NK-92 (cell line): ENCODE results near the gene COL20A1.
"Not testable (repeated sequence)": the region's sequence is repeated elsewhere in the genome, so short reads cannot be mapped to it uniquely, and the experiment has no call there.

Experiments
- DNase-seq: peaks from one replicate; lab custom pipeline; 2025; ENCODE audit not compliant: unreplicated experiment; lab: John Stamatoyannopoulos, UW

COL20A1 gene

DNA sequence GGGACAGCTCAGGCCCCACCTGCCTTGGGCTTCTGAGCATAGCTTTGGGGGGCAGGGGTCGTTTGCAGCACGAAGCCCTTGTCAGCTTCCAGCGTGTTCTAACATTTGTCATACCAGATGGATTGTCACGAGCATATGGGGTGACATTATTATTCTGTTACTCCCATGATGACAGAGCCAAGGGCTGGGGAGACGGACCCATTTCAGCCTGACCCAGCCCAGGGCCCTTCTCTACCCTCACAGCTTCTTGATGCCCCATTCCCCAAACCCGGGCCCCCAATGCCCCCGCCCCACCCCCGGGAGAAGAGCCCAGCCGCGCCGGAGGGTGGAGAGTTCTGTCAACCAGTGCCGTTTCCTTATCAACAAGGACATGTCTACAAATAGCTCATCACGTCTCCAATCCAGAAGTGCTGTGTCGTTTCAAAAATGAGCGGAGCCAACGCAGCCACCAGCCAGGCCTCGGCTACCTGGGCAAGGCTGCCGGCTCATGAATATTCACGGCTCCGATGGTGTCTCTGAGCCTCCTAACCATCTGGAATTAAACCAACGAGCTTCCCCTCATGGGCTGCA lies 77.7 kb downstream of the COL20A1 start:
- DNase-seq, result no peak

DNA sequence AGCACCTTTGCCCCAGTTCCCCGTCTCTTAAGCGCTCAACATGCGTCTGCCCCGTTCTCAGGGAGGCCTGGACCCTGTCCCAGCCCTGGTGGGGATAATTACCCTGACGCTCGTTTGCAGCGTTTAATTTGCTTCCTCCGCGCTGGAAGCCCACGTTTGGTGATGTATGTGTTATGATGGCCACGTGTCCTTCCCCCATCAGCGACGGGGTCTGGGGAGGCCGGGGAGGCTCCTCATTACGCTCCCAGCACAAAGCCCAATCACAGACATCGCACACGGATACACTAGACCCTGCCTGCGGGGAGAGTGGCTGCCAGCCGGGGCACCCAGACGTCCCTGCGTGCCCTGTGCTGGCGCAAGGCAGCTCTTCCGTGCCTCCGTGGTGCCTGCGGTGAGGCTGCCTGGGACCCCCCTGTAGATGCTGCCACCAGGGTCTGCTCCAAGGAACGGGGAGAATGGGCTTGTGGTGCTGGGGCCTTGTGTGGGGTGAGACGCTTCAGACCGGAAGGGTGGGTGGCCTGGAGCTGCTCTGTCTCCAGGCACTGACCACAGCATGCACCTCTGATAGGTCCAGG lies 78.4 kb downstream of the COL20A1 start:
- DNase-seq, result no peak

DNA sequence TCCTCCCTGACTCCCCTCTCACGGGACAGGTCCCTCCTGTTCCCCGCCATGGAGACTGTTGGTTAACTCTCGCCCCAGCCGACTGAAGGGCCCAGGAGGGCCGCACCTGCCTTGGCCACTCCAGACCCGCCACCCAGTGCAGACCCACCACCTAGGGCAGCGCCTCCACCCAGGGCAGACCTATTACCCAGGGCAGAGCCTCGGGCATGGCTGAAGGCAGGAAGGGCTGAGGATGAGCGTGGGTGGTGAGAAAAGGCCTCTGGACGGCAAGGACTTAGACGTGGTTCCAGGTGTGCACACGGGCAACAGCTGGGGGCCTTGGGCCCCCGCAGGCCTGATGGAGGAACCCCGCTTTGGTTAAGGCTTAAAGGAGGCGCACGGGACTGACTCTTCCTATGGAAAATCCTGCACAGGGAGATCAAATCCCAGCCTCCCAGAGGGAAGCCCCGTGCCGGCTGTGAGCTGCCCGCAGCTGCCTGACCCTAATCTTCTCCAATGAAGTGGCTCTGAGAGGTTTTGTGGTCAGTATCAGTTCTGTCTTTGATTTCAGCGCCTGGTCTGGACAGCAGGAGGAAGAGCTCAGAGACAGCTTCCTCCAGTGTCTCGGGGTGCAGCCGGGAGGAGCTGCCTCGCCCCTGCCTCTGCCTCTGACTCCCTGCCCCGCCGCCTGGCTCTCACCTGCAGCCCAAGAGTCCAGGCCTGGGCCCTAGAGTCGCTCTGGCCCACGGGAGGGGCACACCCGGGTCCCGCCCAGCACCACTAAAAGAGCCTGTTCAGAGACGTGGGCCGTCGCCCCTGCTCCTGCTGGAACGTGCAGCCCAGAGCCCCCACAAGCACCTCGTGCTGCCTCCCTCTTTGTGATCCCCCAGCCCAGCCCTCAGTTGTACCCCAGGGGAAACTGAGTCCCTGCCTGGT lies 80.2 kb downstream of the COL20A1 start:
- no peak for DNase-seq

DNA sequence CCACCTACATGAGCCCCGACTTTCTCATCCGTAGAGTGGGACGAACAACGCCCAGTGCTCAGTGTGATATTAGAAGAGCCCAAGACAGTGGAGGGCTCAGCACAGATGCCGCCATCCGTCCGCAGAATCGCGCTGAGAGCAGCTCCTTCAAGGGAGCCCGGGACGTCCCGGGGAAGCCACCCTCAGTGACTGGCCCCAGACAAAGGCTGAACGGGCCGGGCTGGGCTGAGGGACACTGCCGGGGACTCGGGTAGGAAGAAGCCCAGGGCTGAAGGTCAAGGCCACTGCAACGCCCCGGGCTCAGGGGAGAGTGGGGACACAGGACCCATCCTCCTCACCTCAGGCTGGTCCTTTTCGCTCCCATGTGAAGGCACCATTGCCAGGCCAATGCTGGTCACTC lies 81.0 kb downstream of the COL20A1 start:
- DNase-seq, result no peak

DNA sequence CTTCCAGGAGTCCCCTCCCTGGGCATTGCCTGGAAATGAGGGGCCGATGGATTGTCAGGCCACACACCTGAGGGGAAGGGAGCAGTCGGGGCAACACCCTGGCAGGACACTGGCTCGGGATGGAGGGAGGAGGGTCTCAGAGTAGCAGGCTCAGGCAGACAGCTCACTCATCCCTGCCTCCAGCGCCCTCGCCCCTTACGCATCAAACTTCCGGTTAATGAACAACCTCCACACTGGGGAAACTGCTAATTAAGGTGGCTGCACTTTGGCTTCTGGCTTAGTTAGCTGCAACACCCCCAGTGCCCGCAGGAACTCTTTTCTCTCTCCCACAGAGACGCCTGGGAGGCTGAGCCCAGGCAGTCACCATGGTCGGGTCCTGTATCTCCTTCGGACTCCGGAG lies 81.5 kb downstream of the COL20A1 start:
- DNase-seq, result no peak

DNA sequence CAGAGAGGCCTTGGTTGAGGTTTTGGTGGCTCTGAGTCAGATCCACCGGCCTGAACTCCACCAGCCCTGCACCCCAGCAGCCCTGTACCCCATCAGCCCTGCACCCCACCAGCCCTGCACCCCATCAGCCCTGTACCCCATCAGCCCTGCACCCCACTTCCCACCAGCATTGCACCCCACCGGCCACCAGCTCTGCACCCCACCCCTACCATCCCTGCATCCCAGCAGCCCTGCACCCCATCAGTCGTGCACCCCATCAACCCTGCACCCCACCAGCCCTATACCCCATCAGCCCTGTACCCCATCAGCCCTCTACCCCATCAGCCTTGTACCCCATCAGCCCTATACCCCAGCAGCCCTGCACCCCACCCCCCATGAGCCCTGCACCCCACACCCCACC lies 82.5 kb downstream of the COL20A1 start:
- no peak for DNase-seq

DNA sequence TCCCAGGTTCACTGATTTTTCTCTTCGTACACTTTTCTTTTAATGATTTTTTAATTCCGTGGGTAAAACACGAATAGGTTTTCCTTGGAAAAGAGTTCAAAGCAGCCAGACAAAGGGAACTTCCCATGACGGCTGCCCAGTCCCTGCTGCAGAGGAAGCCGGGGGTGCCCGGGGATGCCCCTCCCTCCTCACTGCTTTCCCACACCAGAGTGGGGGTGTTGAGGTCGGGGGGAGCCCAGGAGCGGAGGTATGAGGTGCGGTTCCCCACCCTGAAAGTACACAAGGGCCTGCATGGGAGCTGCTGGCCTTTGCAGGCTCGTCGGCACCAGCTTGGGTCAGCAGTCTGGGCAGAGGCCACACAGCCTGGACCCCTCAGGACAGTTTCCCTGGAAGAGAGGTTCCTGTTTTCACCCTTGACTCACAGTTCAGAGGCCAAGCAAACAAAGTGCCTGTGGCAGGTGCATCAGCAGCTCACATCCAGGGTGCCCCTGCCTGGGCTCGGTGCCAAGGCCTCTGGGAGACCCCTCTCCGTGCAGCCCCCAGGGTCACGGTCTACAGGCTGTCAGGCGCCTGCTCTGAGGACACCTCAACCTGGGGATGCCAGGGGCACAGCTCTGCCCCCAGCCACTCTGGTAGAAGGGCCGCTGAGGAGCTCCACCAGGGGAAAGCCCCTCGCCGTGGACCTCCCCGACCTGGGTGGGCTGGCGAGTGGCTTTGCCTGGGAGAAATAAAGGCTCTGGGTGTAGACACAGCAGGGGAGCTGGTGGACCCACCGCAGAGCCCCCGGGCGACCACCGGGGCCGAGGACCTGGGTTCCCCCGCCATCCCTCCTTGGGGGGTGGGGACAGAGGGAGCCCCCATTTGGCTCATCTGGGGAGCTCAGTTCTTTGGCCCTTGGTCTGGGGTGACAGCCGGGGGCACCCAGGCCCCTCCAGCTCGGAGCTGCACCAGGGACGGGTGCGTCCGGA lies 83.6 kb downstream of the COL20A1 start:
- DNase-seq, result no peak

DNA sequence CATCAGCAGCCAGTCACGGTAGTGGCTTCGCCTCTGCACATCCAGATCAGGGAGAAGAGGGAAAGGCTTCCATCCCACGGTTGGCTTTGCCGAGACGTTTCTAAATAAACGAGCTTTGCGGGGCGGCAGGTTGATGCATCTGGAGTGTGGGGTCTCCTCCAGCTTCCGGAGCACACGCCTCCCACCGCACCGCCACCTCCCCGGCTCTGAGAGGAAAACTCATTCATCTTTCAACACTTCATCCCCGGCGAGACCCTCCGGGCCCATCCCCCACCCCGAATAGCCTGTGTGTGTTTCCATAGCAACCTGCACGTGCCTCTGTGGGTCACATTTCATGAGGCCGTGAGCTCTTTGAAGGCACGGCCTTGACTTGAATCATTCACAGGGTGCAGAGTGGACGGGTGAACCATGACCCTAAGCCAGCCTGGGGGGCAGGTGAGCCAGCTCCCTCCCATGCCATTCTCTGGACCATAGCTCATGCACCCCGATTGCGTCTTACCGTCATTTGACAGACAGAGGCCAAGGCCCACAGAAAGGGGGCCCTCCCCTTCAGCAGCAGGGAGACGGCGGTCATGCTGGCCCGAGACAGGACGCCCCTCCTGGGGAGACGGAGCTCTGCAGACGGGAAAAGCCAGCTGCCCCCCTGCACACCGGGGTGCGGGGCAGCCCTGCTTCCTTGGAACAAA lies 84.4 kb downstream of the COL20A1 start:
- DNase-seq, result no peak

DNA sequence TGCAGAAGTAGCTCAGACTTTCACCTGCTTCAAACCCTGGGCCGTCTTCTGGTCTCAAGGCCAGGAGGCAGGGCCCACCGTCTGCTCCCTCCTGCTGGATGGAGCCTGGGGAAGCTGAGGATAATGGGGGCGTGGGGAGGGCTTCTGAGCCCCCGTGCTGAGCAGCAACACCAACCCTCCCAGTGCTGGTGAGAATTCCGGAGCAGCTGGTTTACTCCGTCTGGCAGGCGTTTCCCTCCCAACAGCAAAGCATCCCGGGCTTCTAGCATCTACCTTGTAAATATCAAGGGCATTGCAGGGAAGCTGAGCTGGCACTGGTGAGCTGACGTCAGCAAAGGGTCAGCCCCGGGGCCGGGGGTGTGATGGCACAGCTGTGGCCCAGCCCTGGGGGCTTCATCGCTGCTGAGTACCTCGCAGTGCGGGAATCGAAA lies 85.0 kb downstream of the COL20A1 start:
- DNase-seq, result no peak

DNA sequence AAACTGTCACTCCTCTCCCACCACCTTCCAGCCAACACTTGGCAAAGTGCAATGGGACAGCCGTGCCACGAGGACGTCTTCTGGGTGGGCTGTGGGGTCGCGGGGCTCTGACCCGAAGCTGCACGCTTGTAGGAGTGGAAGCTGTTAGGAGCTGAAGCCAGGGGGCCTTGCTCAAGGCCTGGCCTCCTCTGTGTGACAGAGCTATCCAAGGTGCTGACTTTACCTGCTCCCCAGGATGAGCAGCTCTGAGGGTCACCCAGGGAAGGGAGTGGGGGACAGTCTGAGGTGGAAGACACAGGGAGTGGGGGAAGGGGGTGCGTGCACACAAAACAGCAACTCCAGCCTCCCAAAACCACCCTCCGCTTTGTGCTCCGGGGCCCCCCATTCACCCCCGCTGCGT lies 85.6 kb downstream of the COL20A1 start:
- no peak for DNase-seq

DNA sequence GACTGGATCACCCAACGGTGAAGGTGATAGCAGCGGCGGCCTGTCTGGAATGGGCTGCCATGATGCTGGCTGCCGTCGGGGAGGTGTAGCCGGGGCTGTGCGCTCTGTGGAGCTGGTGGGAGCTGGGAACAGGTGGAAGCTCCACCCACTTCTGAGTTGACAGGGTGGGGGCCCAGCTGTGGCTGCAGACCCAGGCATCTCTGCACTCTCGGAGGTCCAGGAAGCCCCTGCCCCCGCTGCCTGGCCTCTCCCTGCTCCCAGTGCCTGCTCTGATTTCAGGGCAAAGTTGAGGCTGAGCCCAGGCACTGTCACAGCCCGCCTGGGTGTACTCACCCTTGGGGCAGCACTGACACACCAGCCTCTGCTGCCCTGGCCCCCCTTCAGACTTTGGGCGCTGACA lies 86.3 kb downstream of the COL20A1 start:
- no peak for DNase-seq

DNA sequence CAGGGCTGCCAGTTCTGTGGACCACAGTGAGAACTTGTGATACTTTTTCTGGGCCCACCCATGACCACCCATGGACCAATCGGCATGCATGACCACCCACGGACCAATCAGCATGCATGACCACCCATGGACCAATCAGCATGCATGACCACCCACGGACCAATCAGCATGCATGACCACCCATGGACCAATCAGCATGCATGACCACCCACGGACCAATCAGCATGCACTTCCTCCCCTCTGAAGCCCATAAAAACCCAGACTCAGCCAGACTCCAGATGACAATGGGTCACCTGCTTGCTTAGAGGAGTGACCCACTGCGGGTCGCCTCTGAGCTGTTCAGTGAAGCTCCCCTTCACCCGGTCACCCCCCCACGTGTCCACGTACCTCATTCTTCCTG lies 86.9 kb downstream of the COL20A1 start:
- DNase-seq, result not testable (repeated sequence)

DNA sequence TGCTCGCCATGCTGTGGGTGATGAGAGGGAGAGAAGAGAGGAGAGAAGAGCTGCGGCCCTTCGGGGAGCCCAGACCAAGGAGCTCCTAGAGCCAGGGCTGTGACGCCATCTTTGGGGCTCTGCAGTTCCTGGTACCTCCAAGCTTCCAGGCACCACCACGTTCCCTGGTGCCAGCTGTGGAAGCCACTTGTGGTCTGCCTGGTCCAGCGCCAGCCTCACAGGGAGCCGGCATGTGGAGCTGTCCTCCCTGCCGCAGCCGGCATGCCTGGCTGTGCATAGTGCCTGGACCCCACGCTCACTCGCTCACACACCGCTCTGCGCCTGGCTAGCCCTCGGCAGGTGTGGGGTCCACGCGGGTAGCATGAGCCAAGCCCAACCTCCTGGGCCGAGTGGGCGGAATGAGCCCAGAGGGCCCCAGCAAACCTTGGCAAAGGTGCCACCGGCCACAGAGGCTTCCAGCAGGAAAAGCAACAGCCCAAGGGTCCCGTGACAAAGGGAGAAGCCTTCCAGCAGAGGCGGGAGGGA lies 87.4 kb downstream of the COL20A1 start:
- DNase-seq, result no peak

DNA sequence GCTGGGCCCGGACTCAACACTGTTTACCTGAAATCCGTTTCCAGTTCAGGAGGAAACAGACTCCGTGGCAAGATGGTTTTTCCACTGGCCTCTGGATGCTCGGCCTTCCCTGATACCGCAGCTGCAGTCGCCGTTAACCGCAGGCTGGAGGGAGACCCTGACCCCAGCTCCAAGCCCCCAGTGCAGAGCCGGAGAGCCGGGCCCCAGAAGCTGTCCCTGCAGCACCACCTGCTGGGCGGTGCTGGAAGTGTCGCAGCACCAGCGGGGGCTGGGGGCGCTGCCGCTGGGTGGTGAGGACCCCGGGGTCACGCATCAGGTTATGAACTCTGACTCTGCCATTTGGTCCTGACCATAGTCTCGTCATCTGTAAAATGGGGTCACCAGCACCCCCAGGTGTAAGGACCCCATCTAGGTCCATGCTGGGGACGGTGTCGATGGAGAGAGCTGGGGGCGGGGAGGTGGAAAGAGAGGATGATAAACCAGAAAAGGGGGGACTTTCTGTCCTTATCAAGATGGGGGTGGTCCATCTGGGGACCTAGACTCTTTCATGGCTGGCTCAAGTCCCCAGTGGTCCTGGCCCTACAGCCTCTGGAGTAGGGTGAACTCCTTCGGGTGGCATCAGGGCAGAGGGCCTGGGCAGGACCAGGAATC lies 88.9 kb downstream of the COL20A1 start:
- DNase-seq, result no peak

DNA sequence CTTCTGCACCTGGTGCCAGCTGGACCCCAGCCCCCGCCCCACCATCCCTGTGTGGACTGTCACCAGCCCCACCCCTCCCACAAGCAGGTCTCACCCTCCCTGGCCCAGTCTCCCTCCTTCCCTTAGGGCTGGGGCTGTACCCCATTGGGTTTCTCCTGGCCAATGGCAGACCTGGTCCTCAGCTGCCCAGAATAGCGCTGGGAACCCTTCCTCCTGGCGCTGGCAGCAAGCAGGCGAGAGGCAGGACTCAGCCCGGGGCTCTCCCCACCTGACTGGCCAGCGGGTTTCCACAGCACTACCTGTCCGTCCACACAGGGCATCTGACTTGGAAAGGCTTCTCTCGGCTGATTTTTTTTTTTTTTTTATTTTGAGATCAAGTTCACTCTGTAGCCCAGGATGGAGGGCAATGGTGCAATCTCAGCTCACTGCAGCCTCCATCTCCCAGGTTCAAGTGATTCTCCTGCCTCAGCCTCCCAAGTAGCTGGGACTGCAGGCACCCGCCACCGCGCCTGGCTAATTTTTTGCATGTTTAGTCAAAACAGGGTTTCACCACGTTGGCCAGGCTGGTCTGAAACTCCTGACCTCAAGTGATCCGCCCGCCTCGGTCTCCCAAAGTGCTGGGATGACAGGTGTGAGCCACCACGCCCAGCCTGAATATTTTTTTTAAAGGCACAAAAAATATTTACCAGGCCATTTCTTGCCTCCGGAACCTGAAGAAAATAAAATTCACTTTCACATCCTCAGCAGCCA lies 89.7 kb downstream of the COL20A1 start:
- no peak for DNase-seq

DNA sequence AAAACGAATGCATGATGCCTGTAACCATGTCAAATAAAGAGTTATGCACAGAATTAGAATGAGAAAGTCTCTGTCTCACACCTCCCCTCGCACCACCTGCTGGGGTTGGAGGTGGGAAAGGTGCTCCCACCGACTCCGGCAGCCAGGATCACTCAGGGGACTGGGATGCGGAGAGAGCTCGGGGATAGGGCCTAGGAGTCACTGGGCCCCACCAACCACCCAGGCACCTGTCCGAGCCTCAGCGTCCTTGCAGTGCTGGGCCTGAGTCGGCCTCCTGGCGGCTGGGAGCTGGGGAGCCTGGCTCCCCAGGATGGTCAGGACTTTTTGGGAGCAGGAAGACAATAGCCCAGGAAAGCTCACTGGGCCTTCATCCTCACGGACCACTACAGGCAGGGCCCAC lies 90.6 kb downstream of the COL20A1 start:
- no peak for DNase-seq

DNA sequence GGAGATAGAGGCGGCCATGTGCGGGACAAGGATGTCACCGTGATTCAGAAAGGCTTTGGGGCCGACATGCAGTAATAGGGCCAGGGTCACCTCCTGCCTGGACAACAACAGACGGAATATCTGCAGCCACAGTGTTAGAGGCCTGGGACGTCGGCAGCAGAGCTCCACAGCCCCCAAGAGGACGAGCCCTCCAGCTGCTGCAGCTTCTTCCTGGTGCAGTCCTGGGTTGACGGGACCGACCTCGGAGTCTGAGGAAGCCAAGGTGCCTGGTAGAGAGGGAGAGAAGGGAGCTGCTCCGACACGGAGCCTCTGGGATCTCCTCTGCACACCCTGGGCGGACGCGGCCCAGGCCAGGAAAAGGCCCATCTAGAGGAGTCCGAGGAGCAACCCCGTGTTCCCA lies 91.3 kb downstream of the COL20A1 start:
- DNase-seq, result no peak
